Skin of body (tissue), 2 donors: ENCODE data around the gene SEMA5A. TPM values are rescaled to one million over a fixed set of nuclear protein-coding genes. Genes with fewer than 3 reads are reported as not detected.

Experiments used
- DNase-seq: peaks from one replicate; lab custom pipeline; 2025; lab: John Stamatoyannopoulos, UW
- total RNA-seq: library from RNA; depleted of rRNA; stranded (reverse); fragments of >200 nt; gene quantifications from one replicate; pipeline ENCODE4 v1.2.3, GENCODE V29; 2014

SEMA5A gene
- total RNA-seq, 1 donor from 2014 or later = 31.5 TPM

DNA sequence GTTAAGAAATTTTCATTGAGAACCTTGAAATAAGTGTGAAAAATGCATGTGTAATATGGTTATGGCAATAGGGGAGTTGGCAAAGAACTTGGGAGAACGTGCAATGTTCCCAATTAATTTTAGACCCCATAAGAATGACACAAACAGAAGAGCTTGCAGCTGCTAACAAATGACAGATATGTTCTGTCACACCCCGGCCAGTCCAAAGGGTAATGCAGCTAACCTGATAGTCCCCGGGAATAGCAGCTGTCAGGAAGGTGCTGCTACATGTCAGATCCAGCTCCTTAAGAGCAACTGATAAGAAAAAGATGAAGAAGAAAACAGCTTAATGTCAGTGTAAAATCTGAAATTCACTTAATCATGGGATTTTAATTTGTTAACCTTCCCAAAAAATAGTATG is 30.4 kb downstream of the SEMA5A start:
- DNase-seq = no peak

DNA sequence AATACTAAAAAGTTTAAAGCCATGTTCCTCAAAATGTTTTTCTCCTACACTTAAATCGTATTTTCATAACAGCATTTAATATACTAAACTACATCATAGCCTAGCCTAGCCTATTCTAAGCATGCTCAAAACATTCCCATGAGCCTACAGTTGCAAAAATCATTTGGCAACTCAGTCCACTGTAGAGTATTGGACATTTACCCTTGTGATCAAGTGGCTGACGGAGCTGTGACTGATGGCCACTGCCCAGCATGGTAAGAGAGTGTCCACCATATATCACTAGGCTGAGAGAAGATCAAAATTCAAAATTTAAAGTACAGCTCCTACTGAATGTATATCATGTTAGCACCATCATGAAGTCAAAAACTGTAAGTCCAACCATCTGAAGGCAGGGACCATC is 30.9 kb downstream of the SEMA5A start:
- no peak for DNase-seq

DNA sequence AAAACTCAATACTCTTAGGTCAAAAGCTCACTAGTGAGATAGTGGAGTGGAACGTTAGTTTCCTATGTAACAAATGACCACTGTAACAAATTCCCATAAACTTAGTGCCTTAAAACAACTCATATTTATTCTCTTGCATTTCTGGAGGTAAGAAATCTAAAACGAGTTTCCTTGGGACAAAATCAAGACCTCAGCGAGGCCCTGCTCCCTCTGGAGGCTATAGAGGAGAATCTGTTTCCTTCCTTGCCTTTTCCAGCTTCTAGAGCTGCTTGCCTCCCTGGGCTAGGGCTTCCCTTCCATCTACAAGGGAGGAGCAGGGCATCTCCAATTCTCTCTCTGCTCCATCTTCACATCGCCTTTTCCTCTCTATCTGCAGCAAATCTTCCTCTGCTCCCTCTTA is 32.0 kb downstream of the SEMA5A start:
- DNase-seq = peak; percentile 23

DNA sequence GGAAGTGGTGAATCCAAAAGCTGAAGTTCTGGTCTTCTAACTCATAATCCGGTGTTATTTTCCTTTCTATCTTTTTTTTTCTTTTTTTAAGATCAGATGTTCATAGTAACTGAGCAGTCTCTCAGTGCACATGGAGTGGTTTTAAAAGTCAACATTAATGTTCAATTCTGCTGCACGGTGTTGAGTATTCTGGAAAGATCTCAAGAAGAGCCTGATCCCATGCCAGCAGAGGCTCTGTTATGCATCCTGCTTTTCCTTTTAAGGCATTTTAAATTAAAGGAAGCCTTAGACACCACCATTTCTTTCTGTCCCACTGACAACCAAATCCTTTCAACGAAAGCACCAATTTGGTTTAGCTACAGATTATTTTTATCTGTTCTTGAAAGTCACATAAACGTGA is 33.4 kb downstream of the SEMA5A start:
- DNase-seq = no peak

DNA sequence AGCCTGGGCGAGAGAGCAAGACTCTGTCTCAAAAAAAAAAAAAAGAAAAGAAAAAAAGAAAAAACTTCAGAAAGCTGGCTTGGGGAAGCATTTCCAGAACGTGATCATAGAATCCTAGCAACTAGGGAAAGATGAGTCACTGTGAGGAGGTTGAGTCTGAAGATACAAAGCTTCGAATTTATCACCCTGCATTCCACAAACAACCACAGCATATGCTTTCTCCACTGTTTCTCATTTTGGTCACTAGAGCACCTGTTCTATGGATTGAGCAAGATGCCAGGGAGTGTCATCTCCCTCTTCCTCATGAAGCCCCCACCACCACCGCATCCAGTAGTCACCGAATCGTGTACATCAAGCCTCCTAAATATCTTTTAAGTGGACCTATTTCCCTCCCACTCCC is 37.9 kb downstream of the SEMA5A start:
- no peak for DNase-seq

DNA sequence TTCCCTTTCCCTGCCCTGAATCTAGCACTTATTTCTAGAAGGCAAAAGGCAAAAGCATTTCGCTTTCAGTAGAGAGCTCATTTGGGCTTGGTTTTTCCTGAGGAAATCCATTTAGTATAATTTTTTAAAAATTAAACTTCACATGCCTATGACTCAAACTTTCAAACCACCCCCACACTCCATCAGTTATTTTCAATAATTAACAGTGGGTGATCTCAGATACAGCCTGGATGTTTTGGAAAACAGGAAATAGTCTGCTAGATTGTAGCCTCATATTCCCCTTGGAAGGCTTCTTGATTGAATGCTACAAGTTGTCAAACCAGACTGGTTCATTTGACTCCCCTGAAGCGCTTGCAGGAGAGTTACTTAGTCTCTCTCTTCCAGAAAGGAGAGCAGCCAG is 40.6 kb downstream of the SEMA5A start:
- no peak for DNase-seq

DNA sequence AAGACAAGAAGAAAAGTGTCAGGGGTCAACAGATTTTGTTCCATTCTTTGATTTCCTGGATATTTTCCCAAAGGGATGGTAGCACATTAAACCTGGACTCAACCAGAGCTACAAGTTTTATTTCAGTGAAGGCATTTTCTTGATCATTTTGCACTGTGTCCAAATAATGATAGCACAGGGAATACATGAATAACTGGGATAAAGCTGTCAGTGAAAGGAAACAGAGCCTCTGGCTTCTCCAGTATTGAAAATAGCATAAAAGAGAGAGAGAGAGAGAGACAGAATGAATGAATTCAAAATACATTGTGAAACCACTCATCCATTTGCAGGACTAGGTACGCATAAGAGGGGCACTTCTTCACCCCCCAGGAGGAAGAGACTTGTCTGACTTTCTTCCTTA is 43.0 kb downstream of the SEMA5A start:
- no peak for DNase-seq

DNA sequence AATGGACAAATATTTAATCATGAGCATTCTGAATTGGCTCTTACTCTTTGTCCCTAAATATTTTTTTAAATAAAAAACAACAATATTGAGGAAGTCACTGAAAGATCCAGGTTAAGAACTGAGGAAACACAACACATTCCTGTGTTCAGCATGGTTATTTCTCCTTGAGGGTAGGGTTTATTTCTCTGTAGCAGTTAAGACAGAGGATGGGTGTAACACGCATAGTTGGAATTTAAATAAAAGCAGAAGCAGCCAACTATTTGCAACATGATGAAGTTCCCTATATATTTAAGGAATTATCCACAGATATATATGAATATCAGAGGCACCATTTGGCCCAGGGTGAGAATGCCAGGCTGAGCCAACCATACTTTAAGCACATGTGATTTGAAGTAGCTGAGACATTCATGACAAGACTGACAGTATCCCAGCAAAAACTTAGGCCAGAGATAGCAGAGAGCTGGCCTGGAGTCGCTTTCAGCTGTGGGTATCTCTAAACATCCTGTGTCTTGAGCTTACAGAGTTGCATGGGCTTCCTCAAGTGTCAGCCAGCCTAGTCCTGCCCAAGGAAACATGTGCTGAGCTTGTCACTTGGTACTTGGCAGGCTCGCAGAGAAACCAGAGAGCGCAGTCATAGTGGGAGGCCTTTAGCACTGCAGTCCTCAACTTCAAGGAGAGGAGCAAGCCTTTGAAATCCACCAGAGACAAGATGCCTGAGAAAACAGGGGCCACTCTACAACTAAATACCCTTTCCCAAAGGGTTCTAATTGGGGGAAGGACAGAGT is 43.6 kb downstream of the SEMA5A start:
- DNase-seq = peak; percentile 41

DNA sequence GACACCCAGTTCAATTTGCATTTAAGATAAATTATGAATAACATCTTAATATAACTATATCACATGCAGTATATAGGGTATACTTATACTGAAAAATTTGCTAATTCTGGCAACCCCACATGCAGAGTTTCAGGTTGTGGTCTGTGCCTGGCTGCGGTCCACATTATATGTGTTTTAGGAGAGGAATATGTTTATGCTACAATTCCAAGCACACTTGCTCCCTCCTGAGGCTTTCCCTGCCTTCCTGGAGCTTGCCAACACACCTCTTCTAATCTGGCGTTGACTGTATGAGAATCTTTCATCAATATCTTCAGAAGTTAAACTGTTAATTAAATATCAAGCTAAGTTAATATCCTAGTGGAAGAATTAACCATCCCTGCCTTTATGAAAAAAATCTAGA is 45.2 kb downstream of the SEMA5A start:
- no peak for DNase-seq

DNA sequence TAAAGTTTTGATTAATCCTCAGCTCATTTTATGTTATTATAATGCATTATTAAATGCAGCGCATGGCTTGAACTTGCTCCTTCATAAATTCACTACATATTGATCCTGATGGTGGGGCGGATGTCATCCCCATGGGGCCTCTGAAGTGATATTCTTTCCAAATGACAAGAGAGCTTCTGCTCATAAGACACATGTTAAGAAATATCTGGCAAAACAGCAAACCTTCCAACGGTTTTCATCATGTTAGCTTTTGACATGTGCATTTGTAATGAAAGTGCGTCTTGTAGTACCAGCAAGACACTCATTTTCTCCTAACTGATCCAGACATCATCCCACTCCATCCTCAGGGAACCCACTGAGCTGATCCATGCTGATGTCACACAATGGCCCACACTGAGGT is 45.7 kb downstream of the SEMA5A start:
- peak; percentile 61 for DNase-seq

DNA sequence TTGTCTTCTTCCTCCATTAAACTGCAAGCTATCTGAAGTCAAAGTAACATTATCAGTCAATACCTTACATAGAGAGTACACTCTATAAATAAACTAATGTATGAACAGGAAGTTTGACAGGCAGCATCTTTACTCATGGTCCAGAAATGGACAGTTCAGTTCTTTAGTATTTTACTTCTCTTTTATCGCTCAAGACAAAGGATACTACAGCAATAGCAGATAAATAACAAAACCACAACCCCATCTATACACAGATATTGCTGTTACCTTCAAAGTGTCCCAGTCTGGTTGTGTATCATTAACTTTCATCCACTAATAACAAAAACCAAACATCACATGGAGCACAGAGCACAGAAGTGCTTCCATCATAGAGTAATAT is 46.4 kb downstream of the SEMA5A start:
- no peak for DNase-seq

DNA sequence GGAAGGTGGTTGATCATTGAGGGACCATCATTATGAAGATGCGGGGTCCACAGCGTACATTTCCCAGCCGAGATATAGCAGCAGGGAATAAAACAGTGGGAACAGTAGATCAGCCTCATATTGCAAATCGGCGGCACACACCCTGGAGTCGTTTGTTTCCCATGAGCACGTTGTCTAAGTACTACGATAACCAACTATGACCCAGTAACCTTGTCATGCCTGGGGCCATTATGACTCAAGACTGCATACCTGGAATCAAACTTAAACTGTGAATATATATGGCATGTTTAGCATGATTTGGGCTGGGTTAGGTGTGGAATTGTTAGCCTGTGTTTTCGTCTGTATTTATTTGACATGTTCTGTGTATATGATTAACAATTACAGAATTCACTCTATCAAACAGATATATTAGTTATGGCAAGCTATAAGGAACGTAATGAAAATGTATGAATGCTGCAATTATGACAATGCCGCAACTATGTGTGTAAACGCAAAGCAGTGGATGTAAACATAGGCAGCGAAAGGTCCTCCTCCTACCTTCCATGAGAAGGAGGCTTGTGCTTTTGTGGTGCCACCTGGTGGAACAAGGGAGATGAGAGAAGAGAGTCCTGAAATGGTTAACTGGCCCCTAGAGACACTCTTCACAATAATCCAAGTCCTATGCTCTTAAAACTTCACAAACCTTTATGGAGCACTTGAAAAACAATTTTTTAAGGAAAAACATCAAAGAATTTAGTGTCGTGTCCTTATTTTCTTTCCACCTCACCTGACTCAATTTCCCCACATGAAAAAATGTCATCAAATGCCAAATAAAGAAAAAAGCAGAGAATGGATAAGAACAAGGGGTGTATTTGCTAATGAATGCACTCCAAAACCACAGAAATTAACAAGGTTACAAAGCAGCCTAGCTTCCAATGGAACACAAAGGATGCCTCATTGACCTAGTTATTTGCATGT is 47.1 kb downstream of the SEMA5A start:
- DNase-seq = no peak

DNA sequence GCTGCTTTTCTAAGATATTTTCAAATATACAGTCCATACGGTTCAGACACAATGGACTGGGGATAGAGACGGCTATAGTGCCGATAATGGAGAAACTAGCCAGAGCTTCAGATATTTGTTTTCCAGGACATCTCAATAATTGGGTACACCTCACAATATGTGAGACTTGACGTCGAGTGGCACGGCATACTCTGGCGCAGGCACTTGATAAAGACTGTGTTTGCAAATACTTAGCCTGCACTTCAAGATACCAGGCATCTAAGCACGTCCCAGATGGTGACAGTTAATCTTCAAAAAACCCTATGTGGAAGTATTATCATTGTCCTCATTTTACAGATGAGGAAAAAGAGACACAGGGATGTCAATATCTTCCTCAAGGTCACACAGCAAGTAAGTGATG is 48.5 kb downstream of the SEMA5A start:
- DNase-seq = no peak

DNA sequence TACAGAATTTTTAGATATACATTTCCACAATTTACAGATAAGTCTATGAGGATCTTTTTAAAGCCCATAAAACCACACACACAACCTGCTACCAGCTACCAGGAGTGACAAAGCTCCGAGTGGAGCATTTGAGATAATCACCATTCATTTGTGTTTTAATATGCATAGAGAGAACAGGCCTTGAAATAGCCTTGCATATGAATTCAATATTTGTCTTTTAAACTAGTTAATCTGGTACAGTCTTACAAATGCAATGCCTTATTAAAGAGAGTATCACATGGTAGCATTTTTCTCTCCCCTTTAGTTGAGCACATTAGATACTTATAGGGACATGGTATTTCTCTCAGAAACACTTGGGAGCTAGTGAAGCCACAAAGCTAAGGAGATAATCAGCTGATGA is 49.1 kb downstream of the SEMA5A start:
- DNase-seq = no peak

DNA sequence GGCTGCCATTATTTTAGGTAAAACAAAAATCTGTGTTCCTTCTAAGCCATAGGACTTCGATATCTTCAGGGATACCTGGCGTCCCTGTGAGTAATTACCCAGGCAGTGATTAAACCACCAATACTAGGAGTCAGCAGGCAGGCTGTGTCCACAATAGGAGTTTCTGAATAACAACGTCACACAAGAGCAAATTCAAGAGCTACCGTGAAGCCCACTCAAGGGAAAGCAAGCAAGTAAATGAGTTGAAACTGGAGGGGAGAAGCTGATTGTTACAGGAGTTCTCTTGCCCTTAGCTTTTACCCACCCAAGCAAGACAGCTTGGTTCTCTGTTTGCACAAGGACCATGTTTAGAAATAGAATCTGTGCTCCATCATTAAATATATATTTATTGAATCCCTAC is 50.8 kb downstream of the SEMA5A start:
- DNase-seq = no peak

DNA sequence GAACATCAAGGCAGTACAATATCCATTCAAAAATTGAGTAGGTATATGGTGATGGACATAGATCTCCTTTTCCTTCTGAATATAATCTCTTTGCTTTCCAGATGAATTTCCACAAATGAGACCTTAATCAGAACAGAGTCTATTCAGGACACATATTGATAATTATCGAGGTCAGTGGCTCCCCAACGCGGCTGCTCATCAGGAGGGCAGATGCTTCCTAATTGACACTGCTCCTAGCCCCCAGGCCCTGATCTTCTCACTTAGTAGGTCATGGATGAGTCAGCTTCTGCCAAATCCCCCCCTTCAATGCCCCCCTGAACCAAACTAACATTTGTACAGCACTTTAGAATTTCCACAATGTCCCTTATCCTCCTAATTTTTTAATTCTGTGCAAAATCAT is 51.6 kb downstream of the SEMA5A start:
- no peak for DNase-seq

DNA sequence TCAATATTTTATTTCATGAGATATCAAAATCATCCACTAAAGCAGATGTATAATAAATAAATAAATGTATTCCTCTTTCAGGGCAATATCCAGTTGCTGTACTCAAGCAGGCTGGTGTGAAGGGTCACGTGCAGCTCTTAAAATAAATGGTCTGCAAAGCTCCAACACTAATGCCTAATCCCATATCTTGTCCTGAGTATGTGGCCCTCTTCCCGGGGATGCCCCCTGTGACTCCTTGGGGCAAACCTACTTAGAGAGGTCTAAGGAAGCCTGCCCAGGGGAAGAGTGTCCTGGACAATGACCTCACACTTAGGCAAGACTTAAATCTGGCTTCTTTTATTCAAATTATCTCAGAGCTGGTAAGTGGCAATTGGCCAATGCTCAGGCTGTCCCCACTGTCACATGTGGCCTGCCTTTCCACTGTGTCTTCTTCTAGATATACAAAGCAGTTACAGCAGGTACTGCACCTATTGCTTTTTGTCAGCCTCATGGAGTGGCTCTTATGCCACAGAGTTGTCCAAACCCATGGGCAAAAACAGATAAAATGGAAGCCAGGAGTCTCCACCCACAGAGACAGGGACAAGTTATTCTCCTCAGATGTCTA is 55.3 kb downstream of the SEMA5A start:
- DNase-seq = no peak

DNA sequence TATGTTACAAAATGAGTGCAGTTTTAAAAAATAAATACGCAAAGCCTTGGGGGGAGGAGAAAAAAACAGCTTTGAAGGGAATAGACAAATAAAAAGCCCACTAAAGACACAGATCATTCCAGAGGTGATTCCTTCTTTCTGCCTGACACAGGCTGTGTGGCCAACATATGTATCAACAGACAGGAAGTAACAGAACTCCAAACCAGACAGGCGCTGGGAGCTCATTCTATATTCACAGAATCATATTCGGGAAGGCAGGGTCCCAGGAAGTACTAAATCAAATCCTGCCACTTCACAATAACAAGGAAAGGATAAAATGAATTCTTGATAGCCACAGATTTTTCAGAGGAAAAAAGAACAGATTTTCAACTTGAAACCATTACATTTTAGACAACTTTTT is 62.1 kb downstream of the SEMA5A start:
- DNase-seq = peak; percentile 23

DNA sequence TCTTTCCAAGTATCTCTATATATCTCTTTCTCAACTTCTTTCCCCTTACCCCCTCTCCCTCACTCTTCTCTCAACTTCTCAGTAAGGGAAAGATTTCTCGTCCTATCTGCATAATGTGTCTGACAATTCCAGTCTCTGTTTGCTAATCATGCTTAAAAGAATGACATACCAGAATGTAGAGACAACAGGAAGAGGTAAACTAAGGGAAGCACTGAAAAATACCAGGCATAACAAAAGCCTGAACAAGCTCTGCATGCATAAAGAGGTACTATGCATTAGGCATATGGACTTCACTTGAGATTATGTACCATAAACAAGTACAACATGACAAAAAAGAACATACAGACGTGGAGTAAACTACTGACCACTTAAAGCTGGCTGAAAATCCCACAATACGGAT is 62.6 kb downstream of the SEMA5A start:
- DNase-seq = no peak

DNA sequence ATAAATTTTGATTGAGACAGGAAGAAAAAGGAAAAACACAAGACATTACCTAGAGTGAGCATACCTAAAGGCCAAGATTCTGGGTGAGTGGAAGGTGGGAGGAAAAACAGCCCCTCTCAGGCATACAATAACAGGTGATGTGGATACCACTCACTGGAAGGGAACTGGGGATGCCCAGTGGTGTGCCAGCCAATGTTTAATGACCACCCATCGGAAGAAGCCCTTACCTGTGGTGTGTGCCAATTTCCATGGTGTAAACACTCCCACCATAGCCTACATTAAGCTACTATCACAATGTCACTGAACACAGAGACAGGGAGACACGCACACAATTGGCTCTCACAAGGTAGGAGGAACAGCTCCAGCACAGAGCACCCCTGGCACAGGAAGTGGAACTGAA is 63.5 kb downstream of the SEMA5A start:
- DNase-seq = no peak

DNA sequence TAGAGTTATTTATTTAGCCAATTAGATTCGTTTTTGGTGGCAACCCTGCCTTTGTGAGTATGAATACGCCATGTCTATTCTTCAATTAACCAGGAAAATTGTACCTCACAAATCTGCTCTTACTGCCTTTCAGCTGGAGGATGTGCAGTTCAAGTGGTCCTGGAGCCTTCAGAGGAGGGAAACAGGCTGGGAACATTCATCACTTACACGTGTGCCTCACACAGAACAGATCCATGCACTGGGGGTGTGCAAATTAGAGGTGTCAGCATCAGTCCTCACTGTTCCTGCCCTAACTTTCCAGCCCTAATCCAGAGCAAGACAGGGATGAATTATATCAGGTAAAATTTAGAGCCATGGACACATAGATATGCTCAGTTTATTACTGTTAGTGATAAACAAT is 65.4 kb downstream of the SEMA5A start:
- no peak for DNase-seq

DNA sequence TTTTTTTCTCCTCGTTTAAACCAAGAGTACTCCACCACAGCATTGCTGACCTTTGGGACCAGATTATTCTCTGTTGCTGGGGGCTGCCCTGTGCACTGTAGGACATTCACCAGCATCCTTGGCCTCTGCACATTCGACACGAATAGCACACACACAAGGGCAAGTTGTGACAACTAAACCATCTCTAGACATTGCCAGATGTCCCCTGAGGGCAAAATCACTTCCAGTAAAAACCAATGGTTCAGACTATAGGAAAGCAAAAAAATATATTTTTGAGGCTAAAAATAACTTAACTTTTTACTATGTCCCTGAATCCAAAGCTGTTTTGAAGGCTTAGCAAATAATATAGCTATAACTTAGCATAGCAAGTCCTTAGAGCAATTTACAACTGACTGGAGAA is 65.9 kb downstream of the SEMA5A start:
- no peak for DNase-seq
